HL-60 (cell line): ENCODE measurements around the gene HSD11B2.

Source experiments
- CTCF ChIP-seq: IDR thresholded peaks from one replicate; pipeline ENCODE4 v1.5.1; 2011; ENCODE audit warnings: low read length, control low read depth, inconsistent platforms; ENCODE audit not compliant: insufficient read depth
- POLR2AphosphoS5 ChIP-seq: IDR thresholded peaks from 2 replicates; pipeline ENCODE4 v1.6.1; 2012; ENCODE audit warnings: low read depth
- REST ChIP-seq: IDR thresholded peaks from 2 replicates; pipeline ENCODE4 v1.6.1; 2012; ENCODE audit warnings: low read depth; ENCODE audit not compliant: insufficient replicate concordance
- SPI1 ChIP-seq: IDR thresholded peaks from 2 replicates; pipeline ENCODE4 v1.6.1; 2012; ENCODE audit warnings: low read depth, mild to moderate bottlenecking, borderline replicate concordance

- no peak for TF ChIP-seq CTCF
- TF ChIP-seq POLR2AphosphoS5: no peak
- no peak for TF ChIP-seq REST
- TF ChIP-seq SPI1: no peak
Measured at GRCh38 chr16:67426950-67427349, 4.0 kb upstream of the HSD11B2 start.
